Activated CD8-positive, alpha-beta T cell treated with anti-CD3 and anti-CD28 coated beads for 36 hours (primary cell): ENCODE data around the gene PCDHGA10. TPM values are rescaled to one million over a fixed set of nuclear protein-coding genes. Genes with fewer than 3 reads are reported as not detected.

Source experiments
- ATAC-seq: fragments of 200-7000 bp; cut with Tn5 transposase; one replicate; pipeline ENCODE4 v1.10.0; 2021; ENCODE audit warnings: mild to moderate bottlenecking, moderate library complexity
- CTCF ChIA-PET: fragments of 350-600 bp; sonication (Branson Sonifier 250); formaldehyde crosslinking; loops from one replicate; lab custom pipeline; 2021; ENCODE audit warnings: antibody characterized with exemption; lab: Charles Lee
- POLR2A ChIA-PET: fragments of 350-600 bp; sonication (Branson Sonifier 250); formaldehyde crosslinking; loops from one replicate; lab custom pipeline; 2021; ENCODE audit warnings: antibody characterized with exemption; lab: Charles Lee
- DNase-seq: peaks from one replicate; pipeline ENCODE4 v3.0.0-alpha.2; 2020
- H3K27ac Mint-ChIP-seq: one replicate; pipeline ENCODE4 v1.8.0; 2021; ENCODE audit warnings: mild to moderate bottlenecking, mixed read lengths
- H3K27me3 Mint-ChIP-seq: one replicate; pipeline ENCODE4 v1.8.0; 2021; ENCODE audit warnings: mixed read lengths
- H3K36me3 Mint-ChIP-seq: one replicate; pipeline ENCODE4 v1.8.0; 2021; ENCODE audit warnings: low read depth, mixed read lengths
- H3K4me1 Mint-ChIP-seq: one replicate; pipeline ENCODE4 v1.8.0; 2021; ENCODE audit warnings: low read depth, mixed read lengths
- H3K4me3 Mint-ChIP-seq: one replicate; pipeline ENCODE4 v1.8.0; 2021; ENCODE audit warnings: mild to moderate bottlenecking, moderate library complexity, mixed read lengths
- H3K9me3 Mint-ChIP-seq: one replicate; pipeline ENCODE4 v1.8.0; 2021; ENCODE audit warnings: mixed read lengths
- intact Hi-C: fragments of 100-400 bp; cut with micrococcal nuclease; formaldehyde crosslinking; loops from one replicate; pipeline ENCODE4 v1.10.0; 2022
- total RNA-seq, 2 experiments: library from RNA; stranded (reverse); gene quantifications; one replicate each; pipeline ENCODE4 v1.2.3, GENCODE V29; 2021
- TF ChIP-seq, protein P1 (sequence below): fragments of 200-600 bp; IDR thresholded peaks from one replicate; pipeline ENCODE4 v1.8.0; 2022; ENCODE audit warnings: antibody characterized with exemption, mild to moderate bottlenecking

The PCDHGA10 gene
- total RNA-seq, 2 experiments from 2014 or later = not detected

DNA sequence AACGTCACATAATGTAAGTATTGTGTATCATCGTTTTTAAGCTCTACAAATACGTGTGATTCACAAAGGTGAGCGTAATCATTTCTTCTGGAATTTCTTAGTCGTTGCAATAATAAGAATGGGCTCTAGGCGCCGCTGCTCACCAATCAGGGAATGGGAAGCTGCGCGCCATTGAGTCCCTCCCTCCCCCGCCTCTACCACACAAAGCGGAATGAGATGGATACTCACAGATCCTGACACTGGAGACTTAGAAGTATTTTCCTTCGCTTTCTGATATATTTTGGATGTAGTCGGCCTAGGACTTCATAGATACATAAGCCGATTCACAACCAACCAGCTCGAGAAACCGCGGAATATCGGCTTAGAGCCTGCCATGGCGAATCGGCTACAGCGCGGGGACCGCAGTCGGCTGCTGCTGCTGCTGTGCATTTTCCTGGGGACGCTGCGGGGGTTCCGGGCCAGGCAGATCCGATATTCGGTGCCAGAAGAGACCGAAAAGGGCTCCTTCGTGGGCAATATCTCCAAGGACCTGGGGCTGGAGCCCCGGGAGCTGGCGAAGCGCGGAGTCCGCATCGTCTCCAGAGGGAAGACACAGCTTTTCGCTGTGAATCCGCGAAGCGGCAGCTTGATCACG lies 8.2 kb downstream of the PCDHGA10 start, which contains the start of gene PCDHGA11:
Gene PCDHGA11, plus strand, starts transcription at position 197 of the 634 bp plus-strand sequence. Its CDS starts 177 bp downstream, at position 374.
- DNase-seq (peak; percentile 69), ATAC-seq (peak; percentile 61)
- ChIA-PET POLR2A (no interaction called here), CTCF (interaction anchor here (0.6 to 6.5 kb wide), 41 partner anchors 8 to 234 kb away, joined by 3 to 71 read pairs (median 4); partner anchors contain the start of genes PCDHB9, PCDHGA1, PCDHGA10 and PCDHGA12)
- Mint-ChIP-seq H3K9me3 (peaks cover 28% of the 10 kb centered on the region), H3K4me1 (peaks cover 8% of the 10 kb centered on the region), H3K27ac (no peak within 1 kb of the TSS), H3K4me3 (peak within 1 kb of the TSS; percentile 74), H3K36me3 (peaks cover 28% of the 10 kb centered on the region), H3K27me3 (peaks cover 72% of the 10 kb centered on the region)
- TF ChIP-seq, protein P1, sequence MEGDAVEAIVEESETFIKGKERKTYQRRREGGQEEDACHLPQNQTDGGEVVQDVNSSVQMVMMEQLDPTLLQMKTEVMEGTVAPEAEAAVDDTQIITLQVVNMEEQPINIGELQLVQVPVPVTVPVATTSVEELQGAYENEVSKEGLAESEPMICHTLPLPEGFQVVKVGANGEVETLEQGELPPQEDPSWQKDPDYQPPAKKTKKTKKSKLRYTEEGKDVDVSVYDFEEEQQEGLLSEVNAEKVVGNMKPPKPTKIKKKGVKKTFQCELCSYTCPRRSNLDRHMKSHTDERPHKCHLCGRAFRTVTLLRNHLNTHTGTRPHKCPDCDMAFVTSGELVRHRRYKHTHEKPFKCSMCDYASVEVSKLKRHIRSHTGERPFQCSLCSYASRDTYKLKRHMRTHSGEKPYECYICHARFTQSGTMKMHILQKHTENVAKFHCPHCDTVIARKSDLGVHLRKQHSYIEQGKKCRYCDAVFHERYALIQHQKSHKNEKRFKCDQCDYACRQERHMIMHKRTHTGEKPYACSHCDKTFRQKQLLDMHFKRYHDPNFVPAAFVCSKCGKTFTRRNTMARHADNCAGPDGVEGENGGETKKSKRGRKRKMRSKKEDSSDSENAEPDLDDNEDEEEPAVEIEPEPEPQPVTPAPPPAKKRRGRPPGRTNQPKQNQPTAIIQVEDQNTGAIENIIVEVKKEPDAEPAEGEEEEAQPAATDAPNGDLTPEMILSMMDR = peak; percentile 76
- intact Hi-C loops = no loop called here

DNA sequence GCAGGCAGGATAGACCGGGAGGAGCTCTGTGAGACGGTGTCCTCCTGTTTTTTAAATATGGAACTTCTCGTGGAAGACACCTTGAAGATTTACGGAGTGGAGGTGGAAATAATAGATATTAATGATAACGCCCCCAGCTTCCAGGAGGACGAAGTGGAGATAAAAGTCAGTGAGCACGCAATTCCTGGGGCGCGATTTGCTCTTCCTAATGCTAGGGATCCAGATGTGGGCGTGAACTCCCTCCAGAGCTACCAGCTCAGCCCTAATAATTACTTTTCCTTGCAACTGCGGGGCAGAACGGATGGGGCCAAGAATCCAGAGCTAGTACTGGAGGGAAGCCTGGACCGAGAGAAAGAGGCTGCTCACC lies 8.7 kb downstream of the PCDHGA10 start:
- peaks cover 73% of the 10 kb centered on the region for H3K27me3 Mint-ChIP-seq
- no peak for ATAC-seq
- H3K27ac Mint-ChIP-seq = no peak overlapping the region
- peaks cover 8% of the 10 kb centered on the region for H3K4me1 Mint-ChIP-seq
- intact Hi-C loops = no loop called here
- TF ChIP-seq, protein P1 = no peak
- peaks cover 28% of the 10 kb centered on the region for H3K36me3 Mint-ChIP-seq
- peak overlapping the region; percentile 74 for H3K4me3 Mint-ChIP-seq
- DNase-seq = no peak
- H3K9me3 Mint-ChIP-seq = peaks cover 28% of the 10 kb centered on the region
- CTCF ChIA-PET = interaction anchor here (0.8 to 6.5 kb wide), 39 partner anchors 8 to 566 kb away, joined by 3 to 71 read pairs (median 4); partner anchors contain the start of genes PCDHA10, PCDHB9, PCDHGA1 and PCDHGA10
- POLR2A ChIA-PET = no interaction called here

DNA sequence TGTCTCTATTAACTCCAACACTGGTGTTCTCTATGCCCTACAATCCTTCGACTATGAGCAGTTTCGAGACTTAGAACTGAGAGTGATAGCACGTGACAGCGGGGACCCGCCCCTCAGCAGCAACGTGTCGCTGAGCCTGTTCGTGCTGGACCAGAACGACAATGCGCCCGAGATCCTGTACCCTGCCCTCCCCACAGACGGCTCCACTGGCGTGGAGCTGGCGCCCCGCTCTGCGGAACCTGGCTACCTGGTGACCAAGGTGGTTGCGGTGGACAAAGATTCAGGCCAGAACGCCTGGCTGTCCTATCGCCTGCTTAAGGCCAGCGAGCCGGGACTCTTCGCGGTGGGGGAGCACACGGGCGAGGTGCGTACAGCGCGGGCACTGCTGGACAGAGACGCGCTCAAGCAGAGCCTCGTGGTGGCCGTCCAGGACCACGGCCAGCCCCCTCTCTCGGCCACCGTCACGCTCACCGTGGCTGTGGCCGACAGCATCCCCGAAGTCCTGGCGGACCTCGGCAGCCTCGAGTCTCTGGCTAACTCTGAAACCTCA lies 10.0 kb downstream of the PCDHGA10 start:
- Mint-ChIP-seq H3K27ac (no peak overlapping the region), H3K9me3 (peaks cover 28% of the 10 kb centered on the region), H3K27me3 (peaks cover 78% of the 10 kb centered on the region), H3K36me3 (peaks cover 26% of the 10 kb centered on the region), H3K4me3 (no peak overlapping the region), H3K4me1 (peaks cover 8% of the 10 kb centered on the region)
- TF ChIP-seq, protein P1 = no peak
- DNase-seq (no peak), ATAC-seq (no peak)
- CTCF ChIA-PET = interaction anchor here (0.7 to 2.7 kb wide), 2 partner anchors 91 to 135 kb away, joined by 3 to 19 read pairs; no protein-coding TSS in a partner anchor
- intact Hi-C loops = no loop called here
- POLR2A ChIA-PET = interaction anchor here (0.5 kb wide), 1 partner anchor 69 kb away, joined by 3 read pairs; no protein-coding TSS in a partner anchor

DNA sequence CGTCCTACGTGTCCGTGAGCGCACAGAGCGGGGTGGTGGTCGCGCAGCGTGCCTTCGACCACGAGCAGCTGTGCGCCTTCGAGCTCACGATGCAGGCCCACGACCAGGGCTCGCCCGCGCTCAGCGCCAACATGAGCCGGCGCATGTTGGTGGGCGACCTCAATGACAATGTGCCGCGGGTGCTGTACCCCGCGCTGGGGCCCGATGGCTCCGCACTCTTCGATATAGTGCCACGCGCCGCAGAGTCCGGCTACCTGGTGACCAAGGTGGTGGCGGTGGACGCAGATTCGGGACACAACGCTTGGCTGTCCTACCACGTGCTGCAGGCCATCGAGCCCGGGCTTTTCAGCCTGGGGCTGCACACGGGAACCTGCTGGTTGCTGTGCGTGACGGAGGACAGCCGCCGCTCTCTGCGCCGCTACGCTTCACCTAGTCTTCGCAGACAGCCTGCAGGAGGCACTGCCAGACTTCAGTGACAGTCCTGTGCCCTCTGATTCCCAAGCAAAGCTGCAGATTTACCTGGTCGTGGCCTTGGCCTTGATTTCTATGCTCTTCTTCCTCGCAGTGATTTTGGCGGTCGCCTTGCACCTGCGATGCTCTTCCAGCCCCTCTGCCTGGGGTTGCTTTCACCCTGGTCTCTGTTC lies 15.1 kb downstream of the PCDHGA10 start:
- POLR2A ChIA-PET = no interaction called here

More for the DNA sequence above, 15.1 kb downstream of the PCDHGA10 start:
- intact Hi-C loops = no loop called here
- ATAC-seq (no peak), DNase-seq (no peak)
- H3K27me3 Mint-ChIP-seq = peaks cover 67% of the 10 kb centered on the region
- peaks cover 23% of the 10 kb centered on the region for H3K36me3 Mint-ChIP-seq
- peaks cover 21% of the 10 kb centered on the region for H3K9me3 Mint-ChIP-seq
- CTCF ChIA-PET = interaction anchor here (1.0 to 1.4 kb wide), 3 partner anchors 9 to 53 kb away, joined by 3 to 4 read pairs (median 3); partner anchors contain the start of gene PCDHGB7
- TF ChIP-seq, protein P1 = no peak
- H3K4me3 Mint-ChIP-seq = no peak overlapping the region
- peaks cover 5% of the 10 kb centered on the region for H3K4me1 Mint-ChIP-seq
- H3K27ac Mint-ChIP-seq = no peak overlapping the region
